ENCODE data around the gene MTTP. TPM values are rescaled to one million over a fixed set of nuclear protein-coding genes. Genes with fewer than 3 reads are reported as not detected.

Gene MTTP
- total and polyA plus RNA-seq, 2 donors (not counting 1 experiment from before 2014, with no cell fraction given), result 0.03 TPM; not detected in 1

DNA sequence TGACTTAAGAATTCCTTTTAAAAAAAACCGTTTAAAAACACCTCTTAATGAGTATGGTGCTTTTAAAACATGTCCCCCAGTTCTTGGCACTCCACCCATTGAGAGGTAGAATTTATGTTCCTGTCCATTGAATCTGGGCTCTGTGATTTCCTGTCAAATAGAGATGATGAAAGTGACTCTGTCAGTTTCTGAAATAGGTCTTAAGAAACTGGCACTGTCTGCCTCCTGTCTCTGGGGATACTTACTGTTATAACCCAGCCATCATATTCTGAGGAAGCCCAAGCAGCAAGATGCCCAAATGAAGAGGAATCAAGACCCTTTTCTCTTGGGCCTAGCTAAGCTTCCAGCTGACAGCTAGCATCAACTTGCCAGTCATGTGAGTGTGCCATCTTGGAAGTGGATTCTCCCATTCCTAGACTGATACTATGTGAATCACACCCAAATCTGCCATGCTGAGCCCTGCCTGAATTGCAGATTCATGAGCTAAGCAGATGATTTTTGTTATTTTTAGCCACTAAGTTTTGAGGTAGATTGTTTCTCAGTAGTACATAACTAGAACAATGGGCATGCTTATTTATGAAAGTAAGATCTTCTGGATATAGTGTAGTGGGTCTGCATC, 60.2 kb downstream of the MTTP start:
- H3K27ac ChIP-seq (ENCODE audit: low read length in 2 of 2), result no peak overlapping the region
- H3K9ac ChIP-seq (ENCODE audit: low read length), result no peak overlapping the region
- ATAC-seq (ENCODE audit: low read depth), result no peak
- intact Hi-C loops (cut with micrococcal nuclease), result no loop called here
- no peaks in the 10 kb centered on the region for H3K79me2 ChIP-seq (ENCODE audit: control insufficient read depth, insufficient read depth, low read length)
- no peak overlapping the region for H3K4me2 ChIP-seq (replicated peaks; ENCODE audit: low read depth, low read length, poor library complexity, severe bottlenecking)
- no CpG with 5 or more reads among the region's 1 CpG for WGBS (ENCODE audit: insufficient coverage)
- Mint-ChIP-seq H3K27ac (no peak overlapping the region), H3K9me3 (ENCODE audit: insufficient read depth) (no peaks in the 10 kb centered on the region), H3K4me3 (no peak overlapping the region), H3K4me1 (no peaks in the 10 kb centered on the region), H3K27me3 (peaks cover 9% of the 10 kb centered on the region)
- TF ChIP-seq, protein P1, sequence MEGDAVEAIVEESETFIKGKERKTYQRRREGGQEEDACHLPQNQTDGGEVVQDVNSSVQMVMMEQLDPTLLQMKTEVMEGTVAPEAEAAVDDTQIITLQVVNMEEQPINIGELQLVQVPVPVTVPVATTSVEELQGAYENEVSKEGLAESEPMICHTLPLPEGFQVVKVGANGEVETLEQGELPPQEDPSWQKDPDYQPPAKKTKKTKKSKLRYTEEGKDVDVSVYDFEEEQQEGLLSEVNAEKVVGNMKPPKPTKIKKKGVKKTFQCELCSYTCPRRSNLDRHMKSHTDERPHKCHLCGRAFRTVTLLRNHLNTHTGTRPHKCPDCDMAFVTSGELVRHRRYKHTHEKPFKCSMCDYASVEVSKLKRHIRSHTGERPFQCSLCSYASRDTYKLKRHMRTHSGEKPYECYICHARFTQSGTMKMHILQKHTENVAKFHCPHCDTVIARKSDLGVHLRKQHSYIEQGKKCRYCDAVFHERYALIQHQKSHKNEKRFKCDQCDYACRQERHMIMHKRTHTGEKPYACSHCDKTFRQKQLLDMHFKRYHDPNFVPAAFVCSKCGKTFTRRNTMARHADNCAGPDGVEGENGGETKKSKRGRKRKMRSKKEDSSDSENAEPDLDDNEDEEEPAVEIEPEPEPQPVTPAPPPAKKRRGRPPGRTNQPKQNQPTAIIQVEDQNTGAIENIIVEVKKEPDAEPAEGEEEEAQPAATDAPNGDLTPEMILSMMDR (IDR thresholded peaks at IDR 0.05), result no peak
- no peak for TF ChIP-seq EZH2 (IDR thresholded peaks at IDR 0.05; ENCODE audit: borderline replicate concordance, insufficient read depth, low read depth, low read length, poor library complexity, severe bottlenecking)
- H3K36me3 ChIP-seq (replicated peaks in 1 of 2; ENCODE audit: control extremely low read depth in 1 of 2, control insufficient read depth in 1 of 2, extremely low read depth in 1 of 2, insufficient read depth in 2 of 2, low read length in 1 of 2), result no peaks in the 10 kb centered on the region
- CTCF ChIA-PET, result no interaction called here
- POLR2A ChIA-PET, result no interaction called here
- no peak overlapping the region for H2AFZ ChIP-seq (ENCODE audit: insufficient read depth, low read depth, low read length, poor library complexity, severe bottlenecking)
- H3K4me3 ChIP-seq (ENCODE audit: control extremely low read depth in 1 of 5, extremely low read depth in 1 of 5, insufficient read depth in 1 of 5, low read depth in 2 of 5, low read length in 4 of 5), result no peak overlapping the region
- H4K20me1 ChIP-seq (ENCODE audit: control insufficient read depth, insufficient read depth, low read length, poor library complexity, severe bottlenecking), result no peaks in the 10 kb centered on the region
- no peaks in the 10 kb centered on the region for H3K9me3 ChIP-seq (ENCODE audit: control extremely low read depth in 1 of 3, control insufficient read depth in 2 of 3, insufficient read depth in 1 of 3, low read length in 2 of 3)
- peaks cover 0 to 2% (median 0%) of the 10 kb centered on the region in 4 experiments for H3K27me3 ChIP-seq (replicated peaks in 1 of 4; ENCODE audit: control extremely low read depth in 1 of 4, control insufficient read depth in 3 of 4, insufficient read depth in 4 of 4, low read length in 3 of 4)
- DNase-seq, result no peak
- no peaks in the 10 kb centered on the region for H3K4me1 ChIP-seq (ENCODE audit: control insufficient read depth in 2 of 2, insufficient read depth in 2 of 2, low read length in 2 of 2)

DNA sequence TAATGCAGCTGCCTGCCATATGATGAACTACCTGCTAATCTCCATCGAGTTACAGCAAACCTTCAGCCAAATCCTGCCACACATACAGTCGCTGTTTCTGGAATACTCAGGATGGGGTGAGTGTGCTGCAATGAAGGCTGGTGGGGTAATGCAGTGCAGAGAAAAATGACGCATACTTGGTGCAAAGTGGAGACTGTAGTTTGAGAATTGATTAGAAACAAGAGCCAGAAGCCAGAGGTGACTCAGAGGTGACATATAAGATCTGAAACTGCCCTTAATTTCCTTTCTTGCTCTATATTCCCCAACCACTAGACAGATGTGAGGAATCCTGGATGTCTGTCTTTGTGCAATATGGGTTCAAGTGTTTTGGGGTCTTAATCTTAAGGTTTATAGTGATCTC, 61.0 kb downstream of the MTTP start:
- Histone ChIP-seq H4K20me1 (ENCODE audit: control insufficient read depth, insufficient read depth, low read length, poor library complexity, severe bottlenecking) (no peaks in the 10 kb centered on the region), H2AFZ (ENCODE audit: insufficient read depth, low read depth, low read length, poor library complexity, severe bottlenecking) (no peak overlapping the region), H3K9ac (ENCODE audit: low read length) (no peak overlapping the region), H3K79me2 (ENCODE audit: control insufficient read depth, insufficient read depth, low read length) (no peaks in the 10 kb centered on the region), H3K36me3 (replicated peaks in 1 of 2; ENCODE audit: control extremely low read depth in 1 of 2, control insufficient read depth in 1 of 2, extremely low read depth in 1 of 2, insufficient read depth in 2 of 2, low read length in 1 of 2) (no peaks in the 10 kb centered on the region), H3K9me3 (ENCODE audit: control extremely low read depth in 1 of 3, control insufficient read depth in 2 of 3, insufficient read depth in 1 of 3, low read length in 2 of 3) (no peaks in the 10 kb centered on the region), H3K4me3 (ENCODE audit: control extremely low read depth in 1 of 5, extremely low read depth in 1 of 5, insufficient read depth in 1 of 5, low read depth in 2 of 5, low read length in 4 of 5) (no peak overlapping the region), H3K4me1 (ENCODE audit: control insufficient read depth in 2 of 2, insufficient read depth in 2 of 2, low read length in 2 of 2) (no peaks in the 10 kb centered on the region), H3K27ac (ENCODE audit: low read length in 2 of 2) (no peak overlapping the region), H3K4me2 (replicated peaks; ENCODE audit: low read depth, low read length, poor library complexity, severe bottlenecking) (no peak overlapping the region), H3K27me3 (replicated peaks in 1 of 4; ENCODE audit: control extremely low read depth in 1 of 4, control insufficient read depth in 3 of 4, insufficient read depth in 4 of 4, low read length in 3 of 4) (peaks cover 0 to 6% (median 2%) of the 10 kb centered on the region in 4 experiments)
- DNase-seq (no peak), ATAC-seq (ENCODE audit: low read depth) (no peak)
- TF ChIP-seq, protein P1 (IDR thresholded peaks at IDR 0.05), result no peak
- no peak for TF ChIP-seq EZH2 (IDR thresholded peaks at IDR 0.05; ENCODE audit: borderline replicate concordance, insufficient read depth, low read depth, low read length, poor library complexity, severe bottlenecking)
- Mint-ChIP-seq H3K4me1 (no peaks in the 10 kb centered on the region), H3K4me3 (no peak overlapping the region), H3K27me3 (peaks cover 14% of the 10 kb centered on the region), H3K9me3 (ENCODE audit: insufficient read depth) (no peaks in the 10 kb centered on the region), H3K27ac (no peak overlapping the region)
- 93% methylated on average over 2 of the region's 3 CpGs for WGBS (ENCODE audit: insufficient coverage)
- POLR2A ChIA-PET, result no interaction called here
- intact Hi-C loops (cut with micrococcal nuclease), result no loop called here
- CTCF ChIA-PET, result no interaction called here
